Measurements from ENCODE around the gene ST8SIA1. TPM values are rescaled to one million over a fixed set of nuclear protein-coding genes. Genes with fewer than 3 reads are reported as not detected.

Gene ST8SIA1
- total and polyA plus RNA-seq, 2 of the 8 experiments (the other 6 are each of a cell fraction or from before 2014, with no cell fraction given), result 1.9 to 4.4 TPM

GRCh38 chr12:22180705-22181104 is 153.8 kb downstream of the ST8SIA1 start:
- POLR2A ChIA-PET (ENCODE audit: partially characterized antibody), result no interaction called here
- DNase-seq (ENCODE audit: low read depth in 1 of 2, low spot score in 2 of 2) (no peak), FAIRE-seq (no peak)
- no peak overlapping the region for H3K9ac ChIP-seq (replicated peaks in 1 of 4; ENCODE audit: extremely low read depth in 1 of 4, low read depth in 3 of 4, low read length in 3 of 4)
- no peak overlapping the region for H4K8ac ChIP-seq (ENCODE audit: extremely low read depth, insufficient read depth, low read length)
- H3K4ac ChIP-seq (replicated peaks; ENCODE audit: insufficient read length, low read depth, low read length), result no peak overlapping the region
- H3K36me3 ChIP-seq (ENCODE audit: control insufficient read depth in 2 of 4, insufficient read depth in 4 of 4, low read length in 3 of 4), result no peaks in the 10 kb centered on the region
- H3K27ac ChIP-seq (ENCODE audit: low read depth, low read length), result no peak overlapping the region
- H3K4me1 ChIP-seq (replicated peaks in 1 of 4; ENCODE audit: control insufficient read depth in 3 of 4, insufficient read depth in 4 of 4, low read length in 3 of 4), result no peaks in the 10 kb centered on the region
- H3K23ac ChIP-seq (ENCODE audit: insufficient read length), result no peak overlapping the region
- H2AK5ac ChIP-seq (ENCODE audit: low read depth, low read length), result no peak overlapping the region
- TF ChIP-seq KDM5A (IDR thresholded peaks at IDR 0.05; ENCODE audit: low read length) (no peak), RXRA (IDR thresholded peaks at IDR 0.05; ENCODE audit: insufficient read depth, low read depth, low read length) (no peak), YY1 (IDR thresholded peaks at IDR 0.05; ENCODE audit: low read depth, low read length) (no peak)
- WGBS, 2 experiments (ENCODE audit: extremely low coverage in 1 of 2, insufficient coverage in 1 of 2, insufficient read length in 1 of 2, insufficient replicate concordance in 2 of 2, low coverage in 1 of 2, low lambda C conversion rate in 2 of 2, missing lambda C conversion rate in 1 of 2), result 92% methylated on average over 1 of the region's 1 CpG; no CpG with 5 or more reads in 1 of the 2 experiments
- no peak overlapping the region for H3K56ac ChIP-seq (replicated peaks; ENCODE audit: insufficient read length, low read depth, low read length)
- no peaks in the 10 kb centered on the region for H3K79me1 ChIP-seq (ENCODE audit: low read depth, low read length)
- H3K4me2 ChIP-seq (ENCODE audit: insufficient read depth in 1 of 2, low read depth in 2 of 2, low read length in 2 of 2), result no peak overlapping the region
- H4K5ac ChIP-seq (ENCODE audit: insufficient read length, low read depth, low read length), result no peak overlapping the region
- no peak overlapping the region for H3K14ac ChIP-seq (ENCODE audit: insufficient read length)
- no peaks in the 10 kb centered on the region for H3K27me3 ChIP-seq (replicated peaks in 1 of 4; ENCODE audit: control insufficient read depth in 3 of 4, extremely low read depth in 1 of 4, insufficient read depth in 3 of 4, low read length in 3 of 4)
- H2BK5ac ChIP-seq (ENCODE audit: low read depth, low read length), result no peak overlapping the region
- no peaks in the 10 kb centered on the region for H3K79me2 ChIP-seq (ENCODE audit: control insufficient read depth in 1 of 2, insufficient read depth in 2 of 2, low read length in 2 of 2)
- H2AFZ ChIP-seq (ENCODE audit: low read length), result peak overlapping the region; percentile 53; the same call in 1 of the 2 replicates
- no peaks in the 10 kb centered on the region for H3K9me3 ChIP-seq (ENCODE audit: insufficient read depth in 2 of 2, low read depth in 1 of 2, low read length in 1 of 2)
- no peaks in the 10 kb centered on the region for H3K23me2 ChIP-seq (ENCODE audit: low read depth, low read length)
- CTCF ChIA-PET (ENCODE audit: partially characterized antibody), result no interaction called here
- H3K18ac ChIP-seq (ENCODE audit: extremely low read depth, low read length), result no peak overlapping the region
- no peak overlapping the region for H2BK12ac ChIP-seq (ENCODE audit: low read depth, low read length)
- H4K91ac ChIP-seq (replicated peaks; ENCODE audit: insufficient read length, low read length), result no peak overlapping the region
- H2BK120ac ChIP-seq (replicated peaks; ENCODE audit: low read depth, low read length), result no peak overlapping the region
- H2BK20ac ChIP-seq (ENCODE audit: low read length), result no peak overlapping the region
- H3K4me3 ChIP-seq (ENCODE audit: extremely low read depth in 1 of 4, insufficient read depth in 2 of 4, low read depth in 3 of 4, low read length in 4 of 4), result no peak overlapping the region
- no peaks in the 10 kb centered on the region for H4K20me1 ChIP-seq (replicated peaks in 1 of 2; ENCODE audit: control insufficient read depth in 1 of 2, insufficient read depth in 2 of 2, low read length in 2 of 2)
- no peak overlapping the region for H2BK15ac ChIP-seq (ENCODE audit: low read length)
